Measurements from ENCODE around the gene LDLRAP1.
"Not testable (repeated sequence)": the region's sequence is repeated elsewhere in the genome, so short reads cannot be mapped to it uniquely, and the experiment has no call there.

LDLRAP1 gene

GRCh38 chr1:25577134-25577920 lies 33.9 kb downstream of the LDLRAP1 start:
- DNase-seq = no peak

- DNase-seq = no peak
Measured at GRCh38 chr1:25579292-25580252, 36.2 kb downstream of the LDLRAP1 start.

- no peak for DNase-seq
Measured at GRCh38 chr1:25580927-25581326, 37.5 kb downstream of the LDLRAP1 start.

GRCh38 chr1:25581764-25582163 lies 38.4 kb downstream of the LDLRAP1 start:
- DNase-seq = no peak

GRCh38 chr1:25583519-25584370 lies 40.3 kb downstream of the LDLRAP1 start:
- DNase-seq = no peak

- DNase-seq = no peak
Measured at GRCh38 chr1:25586181-25586588, 42.8 kb downstream of the LDLRAP1 start.

GRCh38 chr1:25587290-25587689 lies 43.9 kb downstream of the LDLRAP1 start:
- no peak for DNase-seq

- DNase-seq = not testable (repeated sequence)
Measured at GRCh38 chr1:25588224-25588623, 44.8 kb downstream of the LDLRAP1 start.

- DNase-seq = not testable (repeated sequence)
Measured at GRCh38 chr1:25588786-25589185, 45.4 kb downstream of the LDLRAP1 start.

- no peak for DNase-seq
Measured at GRCh38 chr1:25590096-25590824, 46.9 kb downstream of the LDLRAP1 start.

GRCh38 chr1:25593861-25594260 lies 50.5 kb downstream of the LDLRAP1 start:
- DNase-seq = no peak

- DNase-seq = no peak
Measured at GRCh38 chr1:25594971-25595370, 51.6 kb downstream of the LDLRAP1 start.

- DNase-seq = not testable (repeated sequence)
Measured at GRCh38 chr1:25596641-25597040, 53.2 kb downstream of the LDLRAP1 start.

- DNase-seq = no peak
Measured at GRCh38 chr1:25598879-25599278, 55.5 kb downstream of the LDLRAP1 start.

GRCh38 chr1:25599969-25600610 lies 56.7 kb downstream of the LDLRAP1 start:
- no peak for DNase-seq

- DNase-seq = not testable (repeated sequence)
Measured at GRCh38 chr1:25600971-25601699, 57.7 kb downstream of the LDLRAP1 start.

- not testable (repeated sequence) for DNase-seq
Measured at GRCh38 chr1:25603779-25604538, 60.6 kb downstream of the LDLRAP1 start.

- no peak for DNase-seq
Measured at GRCh38 chr1:25607123-25607522, 63.7 kb downstream of the LDLRAP1 start.

GRCh38 chr1:25608488-25609178 lies 65.2 kb downstream of the LDLRAP1 start:
- no peak for DNase-seq

All from NCI-H510A (cell line).